Stimulated activated CD4-positive, alpha-beta T cell treated with anti-CD3 and anti-CD28 coated beads, TNF-alpha, amount 100 ng/mL, for 48 hours (primary cell): ENCODE measurements around the gene LHX2.
A peak's percentile ranks its signal among the peaks of the same experiment; 100 is the strongest.

Experiments used
- DNase-seq, 3 donors: peaks; one replicate each; pipeline ENCODE4 v3.0.0-alpha.2; 2020; ENCODE audit warnings: low read depth in 3 of 3

The LHX2 gene

DNA sequence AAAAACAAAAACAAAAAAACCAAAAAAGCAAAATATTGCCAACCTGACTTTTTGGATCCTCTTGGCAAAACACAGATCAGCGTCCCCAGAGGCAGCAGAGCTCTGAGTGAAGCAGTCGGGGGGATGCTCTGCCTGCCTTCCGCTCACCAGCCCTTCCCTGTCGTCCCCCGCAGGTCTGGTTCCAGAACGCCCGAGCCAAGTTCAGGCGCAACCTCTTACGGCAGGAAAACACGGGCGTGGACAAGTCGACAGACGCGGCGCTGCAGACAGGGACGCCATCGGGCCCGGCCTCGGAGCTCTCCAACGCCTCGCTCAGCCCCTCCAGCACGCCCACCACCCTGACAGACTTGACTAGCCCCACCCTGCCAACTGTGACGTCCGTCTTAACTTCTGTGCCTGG lies 20.7 kb downstream of the LHX2 start:
- no peak for DNase-seq

DNA sequence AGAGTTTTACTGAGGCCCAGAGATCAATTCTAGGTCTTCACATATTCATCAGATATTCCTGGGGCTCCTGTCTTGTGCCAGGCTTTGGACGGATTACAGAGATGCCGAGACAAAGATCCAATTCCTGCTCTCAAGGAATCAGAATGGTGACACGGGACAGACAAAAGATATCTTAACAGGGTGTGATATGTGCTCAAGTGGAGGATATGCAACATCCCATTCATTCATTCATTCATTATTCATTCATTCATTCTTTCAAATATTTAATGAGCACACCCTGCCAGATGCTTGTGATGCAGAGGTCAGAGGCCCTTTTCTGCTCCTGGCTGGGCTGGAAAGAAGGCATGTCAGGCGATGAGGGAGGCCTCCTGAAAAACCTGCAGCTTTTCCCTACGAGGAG lies 21.8 kb downstream of the LHX2 start:
- no peak for DNase-seq

DNA sequence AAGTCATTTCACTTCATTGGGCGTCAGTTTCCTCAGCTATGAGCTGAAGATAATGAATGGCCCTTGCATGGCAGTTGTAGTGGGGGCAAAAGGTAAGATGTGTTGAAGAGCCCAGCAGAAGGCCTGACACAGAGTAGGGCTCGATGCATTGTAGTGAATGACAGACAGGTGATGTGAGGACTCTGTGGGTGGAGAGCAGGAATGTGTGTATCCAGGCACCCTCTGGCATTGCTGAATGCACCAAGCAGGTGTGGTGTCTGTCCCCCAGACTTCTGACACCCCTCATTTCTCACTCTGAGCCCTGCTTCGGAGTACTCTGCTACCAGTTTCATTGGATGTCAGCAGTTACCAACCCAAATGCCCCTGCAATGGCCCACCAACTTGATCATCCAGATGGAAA lies 22.4 kb downstream of the LHX2 start:
- DNase-seq, result no peak

DNA sequence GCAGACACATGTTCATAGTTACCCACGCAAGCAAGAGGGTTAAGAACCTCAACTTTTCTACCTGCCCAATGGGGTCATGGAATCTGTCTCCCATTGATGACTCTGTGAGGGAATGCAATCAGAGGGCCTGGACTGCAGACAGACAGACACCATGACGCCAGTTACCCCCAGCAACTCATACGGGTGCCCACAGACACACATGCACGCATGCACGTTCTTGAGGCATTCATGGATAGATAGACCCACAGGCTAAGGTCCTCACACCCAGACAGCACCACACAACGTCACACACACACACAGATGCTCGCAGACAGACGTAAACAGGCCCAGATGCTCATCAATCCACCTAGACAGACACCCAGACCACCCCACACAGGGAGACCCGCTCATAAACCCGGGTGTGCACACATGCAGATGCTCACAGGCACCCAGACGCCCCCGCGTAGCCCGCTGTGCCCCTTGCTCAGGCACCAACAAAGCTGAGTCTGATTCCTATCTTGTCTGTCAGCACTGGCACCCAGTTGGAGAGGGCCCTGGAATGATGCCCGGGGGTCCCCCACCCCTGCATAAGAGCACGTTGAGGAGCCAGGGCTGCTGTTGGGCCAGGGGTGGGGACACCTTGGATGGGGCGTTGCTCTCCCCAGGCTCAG lies 23.6 kb downstream of the LHX2 start:
- DNase-seq, result no peak

DNA sequence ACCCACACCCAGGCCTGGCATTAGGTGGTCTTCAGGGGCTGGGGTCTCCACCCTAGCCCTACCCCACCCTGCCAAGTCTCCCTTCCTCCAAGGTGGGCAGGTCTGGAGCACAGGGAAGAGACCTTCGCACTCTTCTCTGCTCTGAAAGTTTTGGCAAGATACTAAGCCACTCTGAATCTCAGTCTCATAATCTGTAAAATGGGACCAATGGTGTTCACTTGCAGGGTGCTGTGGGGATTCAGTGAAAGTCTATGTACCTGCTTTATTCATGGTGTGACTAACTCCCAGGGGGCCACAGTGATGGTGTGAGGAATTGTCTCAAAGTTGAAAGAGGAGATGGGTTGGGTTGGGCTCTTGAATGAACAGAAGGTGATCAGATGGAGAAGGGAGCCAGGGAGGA lies 25.0 kb downstream of the LHX2 start:
- DNase-seq, result no peak

DNA sequence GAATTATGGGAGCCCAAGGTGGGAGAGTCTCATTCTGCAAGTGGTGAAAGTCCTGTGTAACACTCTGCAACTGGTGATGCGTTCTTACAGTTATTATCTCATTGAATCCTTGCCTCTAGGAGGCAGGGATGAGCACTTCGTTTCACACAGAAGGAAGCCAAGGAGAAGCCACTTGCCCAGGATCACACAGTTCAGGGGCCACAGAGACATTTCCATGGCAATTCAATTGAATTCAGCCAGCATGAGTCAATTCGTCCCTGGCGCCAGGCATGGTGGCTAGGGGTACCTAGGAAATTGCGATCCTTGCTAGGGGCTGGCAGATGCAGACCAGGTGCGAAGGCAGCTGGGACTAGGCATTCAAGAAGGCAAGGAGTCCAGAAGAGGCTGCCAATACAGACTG lies 26.2 kb downstream of the LHX2 start:
- DNase-seq, result no peak

DNA sequence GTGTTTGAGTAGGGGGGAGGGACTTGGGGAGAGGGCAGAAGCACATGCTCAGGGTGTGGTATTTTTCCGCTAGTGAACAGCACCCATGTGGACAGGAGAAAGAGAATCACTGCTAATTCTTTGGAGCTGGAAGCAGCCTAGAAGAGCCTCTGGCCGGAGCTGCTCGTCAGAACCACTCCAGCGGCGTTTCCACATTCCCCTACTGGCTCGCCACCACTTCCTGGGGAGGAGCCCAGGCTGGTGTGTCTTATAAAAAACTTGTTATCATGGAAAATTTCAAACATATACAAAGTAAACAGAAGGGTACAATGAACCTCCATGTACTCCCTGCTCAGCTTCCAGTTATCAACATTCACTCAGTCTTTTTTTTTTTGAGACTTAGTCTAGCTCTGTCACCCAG lies 26.7 kb downstream of the LHX2 start:
- DNase-seq, result no peak

DNA sequence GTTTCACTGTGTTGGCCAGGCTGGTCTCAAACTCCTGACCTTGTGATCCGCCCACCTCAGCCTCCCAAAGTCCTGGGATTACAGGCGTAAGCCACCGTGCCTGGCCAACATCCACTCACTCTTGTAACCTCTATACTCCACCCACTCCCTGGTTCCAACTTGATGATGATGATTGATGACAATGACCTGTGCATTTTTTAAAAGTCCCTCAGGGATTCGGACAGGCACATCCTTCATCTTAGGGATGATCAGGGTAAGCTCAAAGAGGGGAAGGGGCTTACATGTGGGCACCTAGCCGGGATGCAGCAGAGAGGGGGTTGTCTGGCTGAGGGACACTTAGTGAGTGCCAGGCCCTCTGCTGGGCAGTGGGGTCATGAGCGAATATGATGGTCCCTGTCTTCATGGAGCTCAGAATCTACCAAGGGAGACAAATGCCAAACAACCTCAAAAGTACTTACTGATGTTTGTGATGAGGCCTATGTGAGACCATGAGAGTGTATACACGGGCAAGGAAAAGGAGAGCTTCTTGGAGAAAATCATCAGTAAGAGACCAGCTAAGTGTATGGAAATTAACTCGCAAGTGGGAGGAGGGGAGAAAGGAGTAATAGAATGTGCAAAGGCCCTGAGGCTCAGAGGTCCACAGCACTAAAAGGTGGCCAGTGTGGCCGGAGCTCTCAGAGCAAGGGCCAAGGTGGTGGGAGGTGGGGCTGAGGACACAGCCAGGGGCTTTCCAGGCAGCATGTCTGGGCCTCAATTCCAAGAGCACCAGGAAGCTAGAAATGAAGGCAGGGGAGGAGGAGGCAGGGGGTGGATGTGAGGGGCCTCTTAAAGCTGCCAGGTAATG lies 27.4 kb downstream of the LHX2 start:
- DNase-seq, result no peak

DNA sequence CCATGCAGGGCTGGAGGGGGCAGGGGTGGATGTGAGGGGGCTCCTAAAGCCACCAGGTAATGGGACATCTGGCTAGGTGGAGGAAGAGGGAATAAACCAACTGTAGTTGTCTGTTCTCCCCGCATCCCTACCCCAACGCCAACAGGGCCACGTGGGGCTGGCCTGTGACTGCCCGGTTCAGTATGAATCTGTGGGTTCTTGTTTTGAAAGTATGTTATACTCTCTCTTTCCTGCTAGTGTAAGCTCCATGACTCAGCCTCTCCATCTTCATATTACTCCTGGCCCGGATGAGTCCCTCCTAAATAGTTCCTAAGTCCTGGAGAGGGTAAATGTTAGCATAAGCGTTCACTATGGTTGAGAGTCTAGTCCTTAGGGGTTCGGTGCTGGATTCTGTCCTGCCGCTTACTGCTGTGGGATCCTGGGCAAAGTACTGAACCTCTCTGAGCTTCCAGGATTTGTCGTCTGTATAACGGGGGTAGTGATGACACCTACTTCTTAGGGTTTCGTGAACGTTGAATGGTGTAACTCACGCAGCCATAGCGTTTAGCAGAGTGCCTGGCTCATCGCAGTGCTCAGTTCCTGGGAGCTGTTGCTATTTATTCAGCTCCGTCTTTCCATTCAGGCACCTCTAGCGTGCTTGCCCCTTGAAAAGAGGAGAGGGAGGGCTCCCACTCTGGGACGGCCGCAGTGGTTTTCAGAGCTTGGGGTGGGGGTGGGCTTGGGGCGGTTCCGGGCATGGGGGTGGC lies 28.8 kb downstream of the LHX2 start:
- no peak for DNase-seq

DNA sequence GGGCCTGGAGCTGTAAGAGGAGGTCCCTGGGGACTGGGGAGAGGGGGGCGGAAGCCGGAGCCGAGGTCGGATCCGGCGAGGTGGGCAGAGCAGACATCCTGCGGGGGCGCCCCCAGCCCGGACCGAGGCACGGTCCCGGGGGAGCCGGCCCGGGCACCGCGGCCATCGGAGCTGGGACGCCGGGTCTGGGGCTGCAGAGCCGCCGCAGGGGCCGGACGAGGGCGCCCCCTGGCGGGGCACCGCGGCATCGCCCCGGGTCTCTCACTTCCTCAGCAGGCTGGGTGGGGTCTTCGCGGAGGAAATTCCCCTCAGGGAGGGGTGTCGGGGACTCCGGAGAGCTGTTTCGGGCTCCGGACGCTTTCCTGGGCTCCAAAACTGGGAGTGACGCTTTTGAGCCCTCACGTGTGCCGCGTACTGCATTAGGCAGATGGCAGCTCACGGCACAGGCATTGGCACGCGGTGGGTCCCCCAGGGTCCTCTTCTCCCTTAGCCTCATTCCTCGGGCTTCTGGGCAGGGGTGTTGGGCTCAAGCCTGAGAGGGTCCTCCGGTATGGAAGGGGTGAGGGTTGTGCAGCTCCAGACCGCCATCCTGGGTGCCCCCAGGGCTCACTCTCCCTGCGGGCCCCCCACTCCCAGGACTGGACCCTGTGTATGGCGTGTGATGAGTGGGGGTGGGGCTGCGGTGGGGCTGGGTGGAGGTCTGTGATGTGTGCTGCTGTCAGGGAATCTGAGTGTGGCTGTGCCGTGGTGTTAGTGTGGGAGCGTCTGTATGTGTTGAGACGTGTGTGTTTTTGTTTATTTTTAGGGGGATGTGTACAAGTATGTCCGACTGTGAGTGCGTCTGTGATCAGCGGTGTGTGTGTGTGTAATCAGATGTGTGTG lies 29.6 kb downstream of the LHX2 start:
- no peak for DNase-seq

DNA sequence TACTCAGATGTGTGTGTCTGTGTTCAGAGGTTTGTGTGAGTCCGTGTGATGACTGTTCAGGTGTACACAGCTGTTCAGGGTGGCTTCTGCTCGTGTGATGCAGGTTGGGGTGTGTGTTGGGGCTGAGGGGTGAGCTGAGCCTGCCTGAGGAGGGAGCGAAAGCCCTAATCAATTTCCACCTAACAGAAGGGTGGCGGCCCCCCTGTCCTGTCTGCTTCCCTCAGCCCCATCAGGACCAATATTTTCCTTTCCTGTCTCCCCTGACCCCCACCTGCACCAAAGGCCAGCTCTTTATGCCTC lies 30.2 kb downstream of the LHX2 start:
- no peak for DNase-seq

DNA sequence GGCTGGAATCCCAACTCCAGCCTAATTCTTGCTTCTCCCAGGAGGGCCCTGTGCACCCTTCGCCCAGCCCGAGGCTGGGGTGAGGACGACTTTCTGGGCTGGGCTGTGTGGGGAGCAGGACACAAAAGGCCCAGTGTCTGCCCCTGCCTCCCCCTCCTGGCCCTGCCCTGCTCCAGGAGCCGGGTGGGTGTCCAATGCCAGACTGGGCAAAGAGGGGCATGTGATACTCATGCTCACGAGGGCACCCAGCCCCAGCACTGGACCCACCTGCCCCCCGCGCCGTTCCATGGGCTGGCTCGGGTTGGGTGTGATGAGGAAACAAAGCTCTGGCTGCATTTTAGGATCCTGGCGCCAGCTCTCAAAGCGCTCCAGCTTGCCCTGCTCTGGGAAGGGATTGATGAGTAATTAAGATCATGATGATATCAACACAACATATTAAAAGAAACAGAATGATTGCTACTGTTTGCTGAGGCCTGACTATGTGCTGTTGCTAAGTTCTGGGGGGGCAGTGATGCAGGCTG lies 30.7 kb downstream of the LHX2 start:
- DNase-seq, result no peak

DNA sequence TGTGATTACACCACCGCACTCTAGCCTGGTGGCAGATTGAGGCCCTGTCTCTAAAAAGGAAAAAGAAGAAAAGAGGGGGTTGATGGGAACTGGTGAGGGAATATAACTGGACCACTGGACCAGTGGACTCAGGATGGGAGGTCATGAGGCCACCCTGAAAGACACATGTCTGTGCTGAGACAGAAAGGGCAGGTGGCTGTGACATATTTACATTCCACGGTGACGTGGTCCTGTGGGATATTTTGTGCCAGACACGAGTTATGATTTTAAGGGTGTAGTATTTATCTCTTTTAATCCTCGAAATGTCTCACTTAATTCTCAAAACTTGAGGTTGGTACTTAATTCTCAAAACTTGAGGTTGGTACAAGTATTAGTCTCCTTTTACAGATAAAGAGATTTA lies 32.9 kb downstream of the LHX2 start:
- DNase-seq, result no peak

DNA sequence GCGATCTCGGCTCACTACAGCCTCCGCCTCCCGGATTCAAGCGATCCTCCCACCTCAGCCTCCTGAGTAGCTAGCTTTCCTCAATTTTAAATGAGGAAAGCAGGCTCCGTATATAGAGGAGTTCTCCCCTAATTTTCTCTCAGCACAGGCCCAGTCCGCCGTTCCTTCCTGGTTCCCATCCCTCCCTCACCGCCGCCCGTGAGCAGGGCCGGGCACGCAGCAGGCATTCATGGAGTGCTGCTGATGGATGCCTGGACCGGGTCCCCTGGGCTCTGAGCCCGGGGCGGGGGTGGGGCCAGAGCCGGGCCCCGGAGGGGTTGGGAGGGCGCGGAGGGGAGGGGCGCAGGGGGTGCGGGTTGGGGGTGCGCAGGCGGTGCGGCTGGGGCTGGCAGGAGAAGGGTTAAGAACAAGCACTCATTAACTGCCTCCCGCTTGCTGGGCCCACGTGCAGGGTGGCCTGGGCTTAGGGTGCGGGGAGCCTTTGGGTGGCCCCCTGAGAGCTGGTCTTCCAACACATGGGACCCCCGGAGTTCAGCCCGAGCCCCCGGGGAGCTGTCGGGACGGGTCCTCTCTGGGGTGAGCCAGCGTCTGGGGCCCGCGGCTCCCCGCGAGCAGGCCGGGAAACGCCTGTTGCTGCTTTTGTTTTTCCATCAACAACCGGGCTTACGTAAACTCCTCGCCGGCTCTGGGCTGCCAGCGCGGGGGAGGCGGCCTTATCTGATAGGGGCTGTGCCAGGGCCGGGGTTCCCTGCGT lies 33.7 kb downstream of the LHX2 start:
- no peak for DNase-seq

DNA sequence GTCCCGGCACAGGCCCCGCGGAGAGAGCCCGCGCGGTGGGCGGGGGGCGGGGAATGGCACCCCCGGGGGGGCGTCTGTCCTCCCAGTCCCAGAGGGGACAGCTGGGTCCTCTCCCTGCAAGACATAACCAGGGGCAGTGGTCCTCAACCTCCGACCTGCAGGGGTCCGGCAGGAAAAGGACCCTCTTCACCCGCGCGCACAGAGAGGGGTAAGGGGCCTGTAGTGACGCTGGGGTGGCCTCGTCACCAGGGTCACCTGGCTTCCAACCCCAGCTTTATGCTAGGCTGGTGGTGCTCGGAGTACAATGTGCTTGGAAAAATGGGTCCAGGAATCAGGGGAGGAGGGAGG lies 34.2 kb downstream of the LHX2 start:
- no peak for DNase-seq

DNA sequence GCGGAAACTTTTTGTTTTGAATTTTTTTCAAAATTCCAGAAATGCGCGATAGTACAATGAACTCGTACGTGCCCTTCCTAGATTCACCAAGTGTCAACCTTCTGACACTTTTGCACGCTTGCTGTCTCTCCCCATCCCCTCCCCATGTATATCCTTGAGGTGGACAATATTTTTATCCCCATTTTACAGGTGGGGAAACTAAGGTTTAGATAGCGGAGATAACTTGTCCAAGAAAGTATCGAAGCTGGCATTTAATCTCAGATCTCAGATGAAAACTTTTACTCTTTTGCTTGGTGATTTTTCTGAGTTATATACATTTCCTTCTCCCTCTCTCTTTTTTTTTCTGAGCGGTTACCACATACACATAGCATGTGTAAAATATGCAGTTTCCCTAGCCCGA lies 34.6 kb downstream of the LHX2 start:
- DNase-seq, result no peak

DNA sequence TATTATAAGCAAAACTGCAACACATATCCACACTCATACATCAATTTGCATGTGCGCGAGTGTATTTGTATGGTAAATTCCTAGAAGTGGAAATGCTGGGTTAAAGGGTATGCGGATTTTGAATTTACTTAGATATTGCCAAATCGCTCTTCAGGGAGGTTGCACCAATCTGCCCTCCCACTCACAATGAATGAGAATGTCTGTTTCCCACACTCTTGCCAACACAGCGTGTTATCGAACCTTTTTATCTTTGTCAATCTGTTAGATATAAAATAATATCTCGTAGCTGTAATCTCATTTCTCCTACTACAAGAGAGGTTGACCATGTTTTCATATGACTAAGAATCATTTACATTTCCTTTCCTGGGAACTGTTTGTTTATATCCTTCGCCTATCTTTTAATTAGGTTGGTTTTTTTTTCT lies 35.7 kb downstream of the LHX2 start:
- DNase-seq, result no peak

DNA sequence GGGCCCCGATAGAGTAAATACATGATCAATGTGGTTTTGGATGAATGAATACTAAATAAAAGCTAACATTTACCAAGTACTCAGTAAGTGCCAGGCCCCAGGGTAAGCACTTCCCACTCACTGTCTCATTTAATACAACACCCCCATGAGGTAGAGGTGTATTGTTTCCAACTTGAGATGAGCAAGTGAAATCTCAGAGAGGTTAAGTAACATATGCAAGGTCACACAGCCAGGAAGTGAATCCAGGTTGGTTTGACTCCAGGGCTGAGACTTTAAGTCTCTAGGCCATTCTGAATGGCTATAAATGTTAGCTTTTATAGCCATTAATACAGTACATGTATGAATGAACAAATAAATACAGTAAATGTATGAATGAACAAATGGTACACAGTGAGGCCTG lies 39.4 kb downstream of the LHX2 start:
- DNase-seq, result no peak

DNA sequence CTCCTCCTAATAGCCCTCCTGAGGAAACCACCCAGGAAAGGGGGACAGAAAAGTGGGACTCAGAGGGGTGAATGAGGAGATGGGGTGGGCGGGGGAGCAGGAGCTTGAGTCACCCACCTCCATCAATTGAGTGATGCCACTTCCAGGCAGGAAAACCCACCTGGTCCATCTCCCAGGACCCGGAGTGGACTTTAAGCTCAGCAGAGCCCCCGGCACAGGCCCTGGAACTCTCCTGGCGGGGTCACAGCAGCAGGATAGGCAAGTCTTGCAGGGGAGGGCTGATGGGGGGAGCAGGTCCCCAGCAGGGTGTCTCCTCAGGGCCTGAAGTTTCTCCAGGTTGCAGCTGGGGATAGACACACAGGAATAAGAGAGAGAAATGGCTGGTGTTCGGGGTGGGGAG lies 40.8 kb downstream of the LHX2 start:
- no peak for DNase-seq

DNA sequence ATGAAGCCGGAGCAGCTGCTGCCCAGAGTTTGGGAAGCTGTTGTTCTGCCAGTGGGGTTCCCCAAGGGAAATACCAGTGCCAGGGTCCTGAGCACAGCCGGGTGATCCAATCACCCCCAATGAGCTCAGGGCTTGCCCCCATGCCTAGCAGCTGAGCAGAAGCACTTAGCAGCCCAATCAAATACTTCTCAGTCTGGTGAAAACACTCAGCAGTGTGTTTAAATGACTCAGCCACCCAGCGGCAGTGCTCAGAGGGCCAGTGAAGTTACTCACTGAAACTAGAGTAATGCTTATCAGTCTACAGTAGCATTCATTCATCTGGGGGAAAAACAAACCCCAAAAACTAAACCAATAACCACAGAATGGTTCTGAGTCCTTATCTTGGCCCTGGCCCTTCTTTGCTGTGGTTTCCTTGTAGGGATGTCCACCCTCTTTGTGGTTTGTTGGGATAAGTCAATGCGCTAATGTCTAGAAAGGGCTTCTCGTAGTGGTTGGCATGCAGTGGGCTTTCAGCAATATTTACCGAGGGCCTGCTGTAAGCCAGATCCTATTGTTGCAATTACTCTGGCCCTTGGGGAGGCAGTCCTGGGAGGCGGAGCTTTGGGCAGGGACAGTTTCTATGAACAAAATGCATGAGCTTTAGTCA lies 43.1 kb downstream of the LHX2 start:
- DNase-seq, result peak in 1 of 3 donors; percentile 42
